HG03159 (cell line): ENCODE results near the gene SLX9.

ENCODE experiments used
- ATAC-seq: cut with Tn5 transposase; IDR thresholded peaks from one replicate; pipeline ENCODE4 v1.9.1; 2021; ENCODE audit warnings: mild to moderate bottlenecking, moderate library complexity; ENCODE audit not compliant: unreplicated experiment

The SLX9 gene

GRCh38 chr21:44999972-45000636 lies 60.3 kb downstream of the SLX9 start:
- no peak for ATAC-seq

GRCh38 chr21:45000637-45001133 lies 60.9 kb downstream of the SLX9 start:
- ATAC-seq, result no peak

GRCh38 chr21:45001134-45002095 lies 61.6 kb downstream of the SLX9 start:
- ATAC-seq, result no peak

- ATAC-seq, result no peak
These were observed 62.8 kb downstream of the SLX9 start for GRCh38 chr21:45002381-45003204.

GRCh38 chr21:45003331-45004058 lies 63.7 kb downstream of the SLX9 start:
- ATAC-seq, result no peak

GRCh38 chr21:45004059-45004422 lies 64.2 kb downstream of the SLX9 start:
- no peak for ATAC-seq

GRCh38 chr21:45004481-45005247 lies 64.8 kb downstream of the SLX9 start:
- no peak for ATAC-seq

- no peak for ATAC-seq
These were observed 66.8 kb downstream of the SLX9 start for GRCh38 chr21:45006536-45007095.

GRCh38 chr21:45009616-45010015 lies 69.8 kb downstream of the SLX9 start:
- no peak for ATAC-seq

GRCh38 chr21:45010096-45010495 lies 70.3 kb downstream of the SLX9 start:
- no peak for ATAC-seq

- no peak for ATAC-seq
These were observed 71.0 kb downstream of the SLX9 start for GRCh38 chr21:45010860-45011259.

- no peak for ATAC-seq
These were observed 71.6 kb downstream of the SLX9 start for GRCh38 chr21:45011426-45011825.

- no peak for ATAC-seq
These were observed 72.3 kb downstream of the SLX9 start for GRCh38 chr21:45011911-45012661.

GRCh38 chr21:45012662-45013259 lies 72.9 kb downstream of the SLX9 start:
- no peak for ATAC-seq

GRCh38 chr21:45013260-45013841 lies 73.5 kb downstream of the SLX9 start:
- no peak for ATAC-seq

- no peak for ATAC-seq
These were observed 75.1 kb downstream of the SLX9 start for GRCh38 chr21:45014747-45015468.

- no peak for ATAC-seq
These were observed 75.6 kb downstream of the SLX9 start for GRCh38 chr21:45015469-45015860.
